IPS-15b (cell line): ENCODE data around the gene PTPA.
A peak's percentile ranks its signal among the peaks of the same experiment; 100 is the strongest.

Experiments used
- H3K27me3 ChIP-seq: one replicate; pipeline ENCODE4 v1.6.1; 2013; ENCODE audit warnings: low read length; ENCODE audit not compliant: control insufficient read depth, insufficient read depth
- H3K36me3 ChIP-seq: one replicate; pipeline ENCODE4 v1.6.1; 2013; ENCODE audit warnings: low read length; ENCODE audit not compliant: control insufficient read depth, insufficient read depth
- H3K4me1 ChIP-seq: one replicate; pipeline ENCODE4 v1.6.1; 2013; ENCODE audit warnings: mild to moderate bottlenecking, low read length; ENCODE audit not compliant: control insufficient read depth, insufficient read depth
- H3K4me3 ChIP-seq: one replicate; pipeline ENCODE4 v1.5.1; 2013; ENCODE audit warnings: low read depth, low read length
- H3K9ac ChIP-seq: one replicate; pipeline ENCODE4 v1.6.1; 2013; ENCODE audit warnings: low read depth, mild to moderate bottlenecking, low read length
- H3K9me3 ChIP-seq: one replicate; pipeline ENCODE4 v1.6.1; 2013; ENCODE audit warnings: mild to moderate bottlenecking, low read length; ENCODE audit not compliant: control insufficient read depth, insufficient read depth

The PTPA gene

DNA sequence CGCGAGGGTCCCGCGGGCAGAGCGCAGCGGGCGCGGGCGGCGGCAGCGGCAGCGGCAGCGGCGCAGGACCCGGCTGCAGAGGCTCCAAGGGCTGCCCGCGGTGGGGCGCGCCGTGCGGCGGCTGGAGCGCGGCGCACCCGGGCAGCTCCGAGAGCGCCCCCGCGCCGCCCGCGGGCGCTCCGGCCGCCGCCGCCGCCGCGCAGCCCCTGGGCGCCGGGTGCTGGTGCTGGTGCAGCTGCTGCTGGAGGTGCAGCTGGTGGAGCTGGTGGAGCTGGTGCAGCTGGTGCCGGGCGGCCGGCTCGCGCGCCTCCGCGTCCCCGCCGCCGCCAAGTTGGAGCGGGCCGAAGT, 66.2 kb downstream of the PTPA start:
- H3K9ac ChIP-seq, result no peak overlapping the region
- no peaks in the 10 kb centered on the region for H3K36me3 ChIP-seq
- H3K4me1 ChIP-seq, result peaks cover 7% of the 10 kb centered on the region
- no peaks in the 10 kb centered on the region for H3K9me3 ChIP-seq
- H3K27me3 ChIP-seq, result peaks cover 66% of the 10 kb centered on the region
- peak overlapping the region; percentile 73 for H3K4me3 ChIP-seq

DNA sequence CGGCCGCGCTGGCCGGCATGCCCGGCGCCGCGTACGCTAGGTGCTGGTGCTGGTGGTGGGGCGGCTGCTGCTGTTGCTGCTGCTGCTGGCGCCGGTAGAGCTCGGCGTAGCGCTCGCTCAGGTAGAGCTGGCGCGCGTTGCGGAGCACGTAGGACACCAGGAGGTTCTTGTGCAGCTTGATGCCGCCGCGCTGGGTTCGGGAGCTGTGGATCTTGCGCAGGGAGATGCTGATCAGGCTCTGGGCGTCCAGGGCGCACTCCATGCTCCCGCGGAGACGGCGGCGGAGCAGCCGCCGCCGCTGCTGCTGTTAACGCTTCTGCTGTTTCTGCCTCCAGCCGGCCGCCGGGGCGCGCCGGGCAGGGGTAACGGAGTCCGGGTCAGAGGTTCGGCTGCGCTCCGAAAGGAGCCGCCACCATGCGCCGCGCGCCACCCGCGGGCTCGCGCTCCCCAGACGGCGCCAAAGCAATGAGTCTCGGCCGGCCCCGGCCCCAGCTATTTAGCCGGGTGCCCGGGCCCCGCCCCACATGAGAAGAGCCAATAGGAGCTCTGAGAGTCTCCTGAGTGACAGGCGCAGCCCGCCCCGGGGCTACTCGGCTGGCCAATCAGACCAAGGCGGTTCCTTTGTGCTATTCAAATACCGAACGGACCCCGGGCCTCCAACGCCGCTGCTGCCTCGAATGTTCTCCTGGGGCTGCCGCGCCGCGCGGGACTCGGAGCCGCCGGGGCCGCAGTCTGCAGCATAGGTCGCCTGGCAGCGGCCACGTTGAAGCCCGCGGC, 66.8 kb downstream of the PTPA start, which contains the start of gene IER5L:
IER5L (minus strand) TSS at position 471 of the 777 bp plus-strand sequence; CDS start at position 262, 209 bp downstream.
- peaks cover 7% of the 10 kb centered on the region for H3K4me1 ChIP-seq
- peak within 1 kb of the TSS; percentile 73 for H3K4me3 ChIP-seq
- H3K27me3 ChIP-seq, result peaks cover 65% of the 10 kb centered on the region
- no peaks in the 10 kb centered on the region for H3K36me3 ChIP-seq
- H3K9ac ChIP-seq, result peak within 1 kb of the TSS; percentile 54
- no peaks in the 10 kb centered on the region for H3K9me3 ChIP-seq

DNA sequence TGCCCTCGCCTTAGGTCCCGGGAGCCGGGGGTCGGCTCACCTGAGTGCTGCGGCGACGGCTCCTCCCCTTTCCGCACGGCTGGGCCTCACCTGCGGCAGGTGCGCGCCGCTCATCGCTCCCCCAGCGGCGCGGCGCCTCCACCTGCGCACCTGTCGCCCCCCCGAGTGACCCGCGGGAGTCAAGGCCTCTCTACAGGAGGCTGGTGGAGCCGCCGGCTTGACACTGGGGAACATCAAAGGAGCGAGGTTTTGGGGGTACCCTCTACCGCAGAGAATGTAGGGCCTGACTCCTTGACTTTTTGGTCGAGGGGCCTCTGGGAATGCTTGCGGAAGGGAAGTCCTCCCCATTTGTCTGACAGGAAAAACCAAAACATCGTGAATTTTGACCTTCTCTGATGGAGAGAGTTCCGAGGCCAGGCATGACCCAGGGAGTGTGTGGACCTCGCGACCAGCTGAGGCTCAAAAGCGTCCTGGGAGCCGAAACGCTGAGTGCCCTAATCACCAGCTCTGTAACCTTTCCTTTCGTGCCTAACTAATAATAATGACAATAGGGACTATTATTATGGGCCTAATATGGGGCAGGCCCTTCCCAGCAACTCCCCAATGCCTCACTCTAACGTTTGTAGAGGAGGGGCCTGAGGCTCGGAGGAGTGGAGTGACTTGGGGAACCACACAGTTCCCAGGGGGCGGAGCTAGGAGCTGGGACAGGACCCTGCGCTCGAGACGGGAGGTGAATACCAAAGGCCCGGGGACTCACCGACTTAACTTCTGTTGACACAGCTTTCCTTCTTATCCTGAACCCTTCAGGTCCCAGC, 67.6 kb downstream of the PTPA start:
- Histone ChIP-seq H3K9ac (no peak overlapping the region), H3K9me3 (no peaks in the 10 kb centered on the region), H3K27me3 (peaks cover 65% of the 10 kb centered on the region), H3K36me3 (no peaks in the 10 kb centered on the region), H3K4me3 (peak overlapping the region; percentile 45), H3K4me1 (peaks cover 2% of the 10 kb centered on the region)

DNA sequence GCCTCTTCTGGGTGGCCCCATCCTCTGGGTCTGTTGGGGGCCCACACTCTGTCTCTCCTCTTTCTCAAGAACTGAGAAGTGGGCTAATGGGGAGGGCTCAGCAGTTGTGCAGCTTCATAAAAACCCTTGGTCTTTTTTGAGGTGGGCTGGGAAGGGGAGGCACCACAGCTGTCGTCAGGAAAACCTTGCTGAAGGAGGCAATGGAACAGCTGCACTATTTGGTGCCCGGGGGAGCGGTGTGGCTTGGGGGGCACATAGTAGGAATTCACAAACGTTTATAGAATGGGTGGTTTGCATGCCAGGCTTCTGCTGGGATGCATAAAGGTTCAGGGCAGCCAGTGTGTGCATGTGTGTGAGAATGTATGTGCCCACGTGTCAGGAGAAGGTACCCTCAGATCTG, 70.0 kb downstream of the PTPA start:
- Histone ChIP-seq H3K4me1 (peaks cover 2% of the 10 kb centered on the region), H3K27me3 (peaks cover 73% of the 10 kb centered on the region), H3K9me3 (no peaks in the 10 kb centered on the region), H3K9ac (no peak overlapping the region), H3K4me3 (no peak overlapping the region), H3K36me3 (no peaks in the 10 kb centered on the region)

DNA sequence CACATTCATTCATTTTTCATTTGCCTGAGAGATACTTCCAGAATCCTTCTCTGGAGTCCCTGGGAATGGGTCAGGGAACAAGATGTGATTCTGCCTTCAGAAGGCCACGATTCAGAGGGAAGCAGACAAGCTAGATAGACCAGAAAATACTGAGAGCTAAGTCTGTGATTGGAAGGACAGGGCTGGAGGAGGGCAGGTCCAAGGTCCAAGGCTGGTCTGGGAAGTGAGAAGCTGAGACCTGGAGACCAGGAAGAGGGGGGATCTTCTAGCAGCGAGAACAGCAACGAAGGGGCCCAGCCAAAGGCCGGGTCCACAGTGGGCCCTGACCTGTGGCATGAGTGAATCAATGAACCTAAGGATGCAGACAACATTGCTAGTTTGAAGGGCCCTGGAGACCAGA, 70.9 kb downstream of the PTPA start:
- H3K9me3 ChIP-seq, result no peaks in the 10 kb centered on the region
- H3K27me3 ChIP-seq, result peaks cover 65% of the 10 kb centered on the region
- H3K9ac ChIP-seq, result no peak overlapping the region
- H3K36me3 ChIP-seq, result no peaks in the 10 kb centered on the region
- H3K4me1 ChIP-seq, result peaks cover 2% of the 10 kb centered on the region
- no peak overlapping the region for H3K4me3 ChIP-seq

DNA sequence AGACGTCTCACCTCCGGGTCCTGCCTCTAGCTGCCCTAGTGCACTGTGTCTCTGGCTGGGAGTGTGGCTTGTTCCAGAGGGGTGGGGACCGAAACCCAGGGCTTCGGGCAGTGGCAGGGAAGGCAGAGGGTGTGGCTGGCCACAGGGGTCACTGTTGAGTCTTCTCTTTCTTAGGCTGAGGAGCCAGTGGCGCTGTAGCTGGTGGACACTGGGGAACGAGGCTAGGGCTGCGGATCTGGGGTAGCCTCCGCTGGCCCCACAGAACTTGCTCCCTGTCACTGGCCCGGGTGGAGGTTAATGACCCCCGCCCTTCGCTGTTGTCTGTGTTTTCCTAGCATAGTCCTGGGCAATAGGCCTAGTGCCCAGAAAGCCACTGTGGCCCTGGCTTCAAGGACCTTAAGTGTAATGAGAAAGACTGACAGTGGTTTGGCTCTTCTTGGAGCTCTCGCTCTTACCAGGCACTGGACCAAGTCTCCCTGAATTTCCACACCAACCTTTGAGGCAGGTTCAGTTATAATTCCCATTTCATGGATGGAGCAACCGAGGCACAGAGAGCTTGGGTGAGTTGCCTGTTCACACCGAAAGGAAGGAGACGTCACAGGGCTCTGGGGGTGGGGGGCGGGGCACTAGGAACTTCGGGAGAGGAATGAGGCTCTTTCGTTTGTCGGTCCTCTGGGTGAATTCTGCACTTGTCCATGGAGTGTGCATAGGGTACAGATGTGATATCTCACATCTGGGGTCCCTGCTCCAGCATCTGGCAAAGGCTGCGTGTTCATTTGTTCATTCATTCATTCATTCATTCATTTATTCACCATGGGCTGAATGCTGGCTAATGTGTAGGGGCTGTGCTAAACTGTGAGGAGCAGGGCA, 71.6 kb downstream of the PTPA start:
- Histone ChIP-seq H3K36me3 (no peaks in the 10 kb centered on the region), H3K4me1 (peaks cover 2% of the 10 kb centered on the region), H3K9me3 (no peaks in the 10 kb centered on the region), H3K27me3 (peaks cover 62% of the 10 kb centered on the region), H3K9ac (no peak overlapping the region), H3K4me3 (no peak overlapping the region)

DNA sequence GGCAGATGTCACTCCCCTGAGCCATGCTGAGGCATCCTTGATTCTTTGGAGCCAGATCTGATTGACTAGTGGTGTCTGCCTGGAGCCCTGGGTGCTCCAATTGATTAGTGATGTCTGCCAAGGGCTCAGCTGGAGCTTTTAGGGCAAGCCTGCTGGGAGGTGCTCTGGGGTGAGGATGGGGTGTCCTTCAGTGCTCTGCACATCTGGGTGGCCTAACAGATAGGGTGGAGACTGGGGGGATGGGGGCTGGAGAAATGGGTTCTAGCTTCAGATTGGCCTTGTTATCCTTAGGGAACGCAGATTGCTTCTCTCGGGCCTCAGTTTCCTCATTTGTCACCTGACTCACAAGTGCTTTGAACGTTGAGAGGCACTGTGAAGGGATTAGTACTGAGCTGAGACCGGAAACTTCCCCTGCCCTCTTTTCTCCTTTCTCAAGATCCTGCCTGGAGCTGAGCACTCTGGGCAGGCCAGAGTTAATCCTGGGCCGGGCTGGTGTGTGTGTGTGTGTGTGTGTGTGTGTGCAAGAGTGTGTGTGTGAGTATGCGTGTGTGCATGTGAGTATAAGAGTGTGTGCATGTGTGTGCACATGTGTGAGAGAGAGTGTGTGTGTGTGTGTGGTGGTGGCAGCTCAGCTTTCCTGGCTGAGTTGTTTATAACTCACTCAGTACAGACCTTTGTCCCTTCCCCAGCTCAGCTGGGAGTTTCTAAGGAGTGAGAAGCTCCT, 72.4 kb downstream of the PTPA start:
- Histone ChIP-seq H3K4me1 (peaks cover 1% of the 10 kb centered on the region), H3K9me3 (no peaks in the 10 kb centered on the region), H3K36me3 (no peaks in the 10 kb centered on the region), H3K4me3 (no peak overlapping the region), H3K9ac (no peak overlapping the region), H3K27me3 (peaks cover 62% of the 10 kb centered on the region)

DNA sequence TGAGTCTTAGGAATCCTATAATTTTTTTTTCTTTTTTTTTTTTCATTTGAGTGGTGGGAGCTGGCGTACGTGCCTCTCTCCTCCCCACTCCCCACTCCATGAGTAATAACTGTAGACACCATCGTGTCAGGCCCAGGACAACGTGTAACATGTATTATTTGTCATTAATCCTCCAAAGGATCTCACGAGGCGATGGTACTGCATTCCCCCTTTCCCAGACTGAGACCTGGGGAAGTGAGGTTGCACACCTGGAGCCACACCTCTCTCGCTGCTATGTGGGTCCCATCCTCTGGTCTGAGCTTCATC, 73.0 kb downstream of the PTPA start:
- Histone ChIP-seq H3K36me3 (no peaks in the 10 kb centered on the region), H3K27me3 (peaks cover 59% of the 10 kb centered on the region), H3K9me3 (no peaks in the 10 kb centered on the region), H3K9ac (no peak overlapping the region), H3K4me3 (no peak overlapping the region), H3K4me1 (no peaks in the 10 kb centered on the region)

DNA sequence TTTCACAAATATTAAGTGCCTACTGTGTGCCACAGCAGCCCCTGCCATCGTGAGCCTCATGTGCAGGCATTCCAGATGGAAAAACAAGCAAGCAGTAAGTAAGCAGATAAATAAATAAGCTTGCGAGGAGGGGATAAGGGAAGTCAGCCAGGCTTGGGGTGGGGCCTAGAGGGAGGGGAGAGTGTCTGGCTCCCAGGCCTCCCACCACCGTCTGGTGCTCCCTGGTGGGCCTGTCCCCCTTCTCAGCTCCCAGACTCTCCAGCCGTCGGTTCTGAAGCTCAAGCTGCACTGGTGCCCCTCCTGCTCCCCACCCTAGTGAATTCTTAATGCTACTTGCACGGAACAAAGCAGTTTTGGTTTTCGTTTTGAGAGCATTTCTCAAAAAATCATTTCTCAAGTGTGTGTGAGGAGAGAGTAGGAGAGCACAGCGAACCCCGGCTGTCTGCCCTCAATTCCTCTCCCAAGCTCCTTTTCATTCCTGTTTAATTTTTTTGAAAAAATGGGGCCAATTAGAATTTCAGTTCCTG, 73.4 kb downstream of the PTPA start:
- no peak overlapping the region for H3K9ac ChIP-seq
- H3K9me3 ChIP-seq, result no peaks in the 10 kb centered on the region
- no peak overlapping the region for H3K4me3 ChIP-seq
- no peaks in the 10 kb centered on the region for H3K4me1 ChIP-seq
- no peaks in the 10 kb centered on the region for H3K36me3 ChIP-seq
- peaks cover 55% of the 10 kb centered on the region for H3K27me3 ChIP-seq

DNA sequence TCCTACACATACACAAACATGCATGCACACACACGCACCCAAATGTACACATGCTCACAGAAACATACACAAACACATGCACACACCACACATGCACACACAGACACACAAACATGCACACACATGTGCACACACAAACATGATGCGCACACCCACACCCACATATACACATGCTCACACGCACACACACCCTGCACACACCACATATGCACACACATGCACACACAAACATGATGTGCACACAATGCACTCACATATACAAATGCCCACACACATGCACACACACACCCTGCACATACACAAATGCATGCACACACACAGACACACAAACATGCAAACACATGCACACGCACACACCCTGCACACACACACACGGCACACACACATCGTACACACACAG, 74.2 kb downstream of the PTPA start:
- H3K27me3 ChIP-seq, result peaks cover 47% of the 10 kb centered on the region
- H3K9me3 ChIP-seq, result no peaks in the 10 kb centered on the region
- no peaks in the 10 kb centered on the region for H3K4me1 ChIP-seq
- no peaks in the 10 kb centered on the region for H3K36me3 ChIP-seq
- H3K9ac ChIP-seq, result no peak overlapping the region
- no peak overlapping the region for H3K4me3 ChIP-seq

DNA sequence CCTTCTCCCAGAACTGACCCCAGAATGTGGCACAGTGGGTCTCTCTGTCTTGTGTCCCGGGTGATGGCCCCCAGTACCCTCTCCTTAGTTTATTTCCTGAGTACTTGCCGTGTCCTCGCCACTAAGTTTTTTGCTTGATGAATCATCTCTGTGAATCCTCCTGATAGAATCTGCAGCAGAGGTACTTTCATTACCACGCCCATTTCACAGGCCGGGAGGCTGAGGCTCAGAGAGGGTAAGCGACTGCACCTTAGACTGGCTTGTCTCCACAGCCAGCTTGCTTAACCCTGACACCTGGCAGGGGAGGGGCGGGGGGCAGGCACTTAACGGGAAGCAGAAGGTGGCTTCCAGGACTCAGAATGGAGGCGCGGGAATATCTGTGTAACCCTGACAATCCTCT, 74.8 kb downstream of the PTPA start:
- Histone ChIP-seq H3K36me3 (no peaks in the 10 kb centered on the region), H3K9me3 (no peaks in the 10 kb centered on the region), H3K4me1 (no peaks in the 10 kb centered on the region), H3K27me3 (peaks cover 41% of the 10 kb centered on the region), H3K9ac (no peak overlapping the region), H3K4me3 (no peak overlapping the region)
